Measurements from ENCODE around the gene SPATA6L.

Gene SPATA6L

GRCh38 chr9:4550777-4551484, 115.3 kb downstream of the SPATA6L start:
- no peak for TF ChIP-seq CTCF (IDR thresholded peaks at IDR 0.05; ENCODE audit: extremely low read depth, missing control alignments)
- DNase-seq (ENCODE audit: low spot score), result no peak

- TF ChIP-seq CTCF (IDR thresholded peaks at IDR 0.05; ENCODE audit: extremely low read depth, missing control alignments), result no peak
- no peak for DNase-seq (ENCODE audit: low spot score)
These were observed 116.5 kb downstream of the SPATA6L start for GRCh38 chr9:4549751-4550295.

- peak; percentile 23 for DNase-seq (ENCODE audit: low spot score)
- TF ChIP-seq CTCF (IDR thresholded peaks at IDR 0.05; ENCODE audit: extremely low read depth, missing control alignments), result no peak
These were observed 117.2 kb downstream of the SPATA6L start for GRCh38 chr9:4548811-4549725.

Measured in GM20000 (cell line).